DOHH2 (cell line): ENCODE data around the gene CREB5.

Experiments
- H3F3A ChIP-seq: fragments of 200-600 bp; sonication (generic), shearing (Covaris generic); 2 replicates; pipeline ENCODE4 v1.6.0; 2016; ENCODE audit warnings: antibody characterized with exemption, mild to moderate bottlenecking; ENCODE audit not compliant: control insufficient read depth, insufficient read depth
- H3K27ac ChIP-seq: fragments of 200-600 bp; sonication (generic); 2 replicates; pipeline ENCODE4 v1.5.1; 2014; ENCODE audit warnings: low read depth, mild to moderate bottlenecking, low read length, moderate library complexity
- H3K27me3 ChIP-seq: fragments of 200-600 bp; sonication (generic); 2 replicates; pipeline ENCODE4 v1.6.1; 2014; ENCODE audit warnings: mild to moderate bottlenecking, low read length, mixed read lengths; ENCODE audit not compliant: control insufficient read depth
- H3K36me3 ChIP-seq: fragments of 200-600 bp; sonication (generic); 2 replicates; pipeline ENCODE4 v1.6.1; 2014; ENCODE audit warnings: mild to moderate bottlenecking, low read length, moderate library complexity, mixed read lengths; ENCODE audit not compliant: control insufficient read depth
- H3K4me1 ChIP-seq: fragments of 200-600 bp; sonication (generic); 2 replicates; pipeline ENCODE4 v1.6.1; 2014; ENCODE audit warnings: mild to moderate bottlenecking, low read length, mixed read lengths; ENCODE audit not compliant: control insufficient read depth
- H3K4me2 ChIP-seq: fragments of 200-600 bp; sonication (generic); 2 replicates; pipeline ENCODE4 v1.6.0; 2014; ENCODE audit warnings: mild to moderate bottlenecking, low read length, moderate library complexity
- H3K4me3 ChIP-seq: fragments of 200-600 bp; sonication (generic); 2 replicates; pipeline ENCODE4 v1.5.1; 2014; ENCODE audit warnings: mild to moderate bottlenecking, low read length, mixed read lengths
- H3K79me2 ChIP-seq: fragments of 200-600 bp; sonication (generic); 2 replicates; pipeline ENCODE4 v1.6.1; 2014; ENCODE audit warnings: mild to moderate bottlenecking, low read length, mixed read lengths; ENCODE audit not compliant: control insufficient read depth
- H3K9me2 ChIP-seq: fragments of 200-600 bp; sonication (generic); replicated peaks from 2 replicates; pipeline ENCODE4 v1.6.1; 2014; ENCODE audit warnings: mild to moderate bottlenecking, low read length, mixed read lengths; ENCODE audit not compliant: control insufficient read depth
- H3K9me3 ChIP-seq: fragments of 200-600 bp; sonication (generic); 2 replicates; pipeline ENCODE4 v1.6.1; 2014; ENCODE audit warnings: antibody characterized with exemption, low read length, mixed read lengths; ENCODE audit not compliant: control insufficient read depth, insufficient read depth
- H4K20me1 ChIP-seq: fragments of 200-600 bp; sonication (generic); 2 replicates; pipeline ENCODE4 v1.6.0; 2014; ENCODE audit warnings: low read depth, mild to moderate bottlenecking, antibody characterized with exemption, low read length, moderate library complexity; ENCODE audit not compliant: control insufficient read depth, insufficient read depth
- CTCF ChIP-seq: fragments of 200-600 bp; sonication (generic); IDR thresholded peaks from one replicate; pipeline ENCODE4 v1.5.1; 2014; ENCODE audit warnings: antibody characterized with exemption, mild to moderate bottlenecking, low read depth, low read length; ENCODE audit not compliant: poor library complexity, severe bottlenecking
- EZH2phosphoT487 ChIP-seq: fragments of 200-600 bp; sonication (generic); IDR thresholded peaks from 2 replicates; pipeline ENCODE4 v1.6.1; 2017; ENCODE audit warnings: borderline replicate concordance, mild to moderate bottlenecking, antibody characterized with exemption, low read length, moderate library complexity, mixed read lengths

The CREB5 gene

GRCh38 chr7:28845106-28845505 is 432.8 kb downstream of the CREB5 start:
- H3K36me3 ChIP-seq = no peaks in the 10 kb centered on the region
- no peak overlapping the region for H3K27ac ChIP-seq
- no peaks in the 10 kb centered on the region for H4K20me1 ChIP-seq
- no peaks in the 10 kb centered on the region for H3K9me2 ChIP-seq
- H3F3A ChIP-seq = no peaks in the 10 kb centered on the region
- H3K9me3 ChIP-seq = no peaks in the 10 kb centered on the region
- no peak overlapping the region for H3K4me3 ChIP-seq
- no peak overlapping the region for H3K4me2 ChIP-seq
- H3K79me2 ChIP-seq = no peaks in the 10 kb centered on the region
- TF ChIP-seq CTCF = no peak
- TF ChIP-seq EZH2phosphoT487 = no peak
- no peaks in the 10 kb centered on the region for H3K4me1 ChIP-seq
- H3K27me3 ChIP-seq = peaks cover 20% of the 10 kb centered on the region

DNA sequence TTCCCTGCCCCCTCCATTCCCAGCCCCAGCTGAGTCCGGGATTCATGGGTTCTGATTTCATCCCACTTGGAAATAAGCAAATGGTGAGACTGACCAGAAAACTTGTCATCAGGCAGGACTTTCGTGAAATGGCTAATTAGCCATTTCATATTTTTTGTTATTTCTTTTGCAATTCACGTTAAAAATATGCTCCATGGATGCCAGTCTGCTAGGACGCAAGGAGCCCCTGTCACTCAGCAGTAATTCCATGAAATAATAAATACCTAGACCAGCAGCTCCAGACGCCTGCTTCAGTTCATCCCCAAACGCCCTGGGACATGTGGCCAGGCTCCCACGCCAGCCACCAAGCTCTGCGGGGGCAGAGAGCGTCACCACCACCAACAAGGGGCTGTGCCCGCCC is 434.9 kb downstream of the CREB5 start:
- no peaks in the 10 kb centered on the region for H3K79me2 ChIP-seq
- H3K4me1 ChIP-seq = no peaks in the 10 kb centered on the region
- no peaks in the 10 kb centered on the region for H3K9me2 ChIP-seq
- H3K4me2 ChIP-seq = no peak overlapping the region
- no peaks in the 10 kb centered on the region for H3K36me3 ChIP-seq
- TF ChIP-seq EZH2phosphoT487 (no peak), CTCF (no peak)
- no peak overlapping the region for H3K4me3 ChIP-seq
- H3F3A ChIP-seq = no peaks in the 10 kb centered on the region
- H4K20me1 ChIP-seq = no peaks in the 10 kb centered on the region
- peaks cover 35% of the 10 kb centered on the region for H3K27me3 ChIP-seq
- H3K9me3 ChIP-seq = no peaks in the 10 kb centered on the region
- H3K27ac ChIP-seq = no peak overlapping the region

GRCh38 chr7:28847681-28848080 is 435.4 kb downstream of the CREB5 start:
- TF ChIP-seq CTCF (no peak), EZH2phosphoT487 (no peak)
- H4K20me1 ChIP-seq = no peaks in the 10 kb centered on the region
- H3K4me2 ChIP-seq = no peak overlapping the region
- H3K36me3 ChIP-seq = no peaks in the 10 kb centered on the region
- no peaks in the 10 kb centered on the region for H3F3A ChIP-seq
- peaks cover 33% of the 10 kb centered on the region for H3K27me3 ChIP-seq
- no peak overlapping the region for H3K27ac ChIP-seq
- H3K4me3 ChIP-seq = no peak overlapping the region
- no peaks in the 10 kb centered on the region for H3K79me2 ChIP-seq
- H3K9me3 ChIP-seq = no peaks in the 10 kb centered on the region
- H3K4me1 ChIP-seq = no peaks in the 10 kb centered on the region
- no peaks in the 10 kb centered on the region for H3K9me2 ChIP-seq

DNA sequence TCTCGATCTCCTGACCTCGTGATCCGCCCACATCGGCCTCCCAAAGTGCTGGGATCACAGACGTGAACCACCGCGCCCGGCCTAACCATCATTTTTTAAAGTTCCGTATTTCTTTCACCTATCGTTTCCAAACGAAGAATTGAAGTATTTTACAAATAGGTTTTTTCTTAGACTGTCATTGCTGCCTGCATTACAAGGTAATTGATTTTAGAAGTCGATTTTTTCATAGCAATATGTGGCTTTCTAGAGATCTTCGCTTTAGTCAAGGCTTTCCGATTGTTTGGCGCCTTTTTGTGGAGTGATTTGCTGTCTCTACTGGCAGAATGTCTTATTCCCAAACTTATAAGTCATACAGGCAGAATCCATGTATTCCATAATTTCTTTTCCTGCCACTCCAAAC is 436.6 kb downstream of the CREB5 start:
- Histone ChIP-seq H3K9me2 (no peaks in the 10 kb centered on the region), H3K4me2 (no peak overlapping the region), H3K27ac (no peak overlapping the region), H4K20me1 (no peaks in the 10 kb centered on the region), H3K27me3 (peaks cover 41% of the 10 kb centered on the region), H3K79me2 (no peaks in the 10 kb centered on the region), H3F3A (no peaks in the 10 kb centered on the region), H3K9me3 (no peaks in the 10 kb centered on the region), H3K36me3 (no peaks in the 10 kb centered on the region), H3K4me1 (peaks cover 4% of the 10 kb centered on the region), H3K4me3 (no peak overlapping the region)
- no peak for TF ChIP-seq EZH2phosphoT487
